Panc1 (cell line): Measurements from ENCODE around the gene RNF133. TPM values are rescaled to one million over a fixed set of nuclear protein-coding genes. Genes with fewer than 3 reads are reported as not detected.

Source experiments
- ATAC-seq: fragments of 200-7000 bp; cut with Tn5 transposase; 2 replicates; pipeline ENCODE4 v1.9.1; 2020; ENCODE audit warnings: mild to moderate bottlenecking, moderate library complexity
- BruUV-seq: library from RNA; stranded (reverse); fragments of 400-500 nt; replicated peaks from 2 replicates; lab custom pipeline; 2021; lab: Mats Ljungman, UMichigan
- CTCF ChIA-PET: fragments of 300-600 bp; sonication (Branson Sonifier 250); formaldehyde crosslinking; loops from one replicate; lab custom pipeline; 2022; ENCODE audit warnings: antibody characterized with exemption; lab: Charles Lee
- POLR2A ChIA-PET: fragments of 300-600 bp; sonication (Branson Sonifier 250); formaldehyde crosslinking; loops from one replicate; lab custom pipeline; 2022; ENCODE audit warnings: antibody characterized with exemption; lab: Charles Lee
- DNase-seq: peaks from one replicate; pipeline ENCODE4 v3.0.0-alpha.2; 2010; ENCODE audit warnings: low read depth, low spot score
- H3K27ac ChIP-seq: 2 replicates; pipeline ENCODE4 v1.5.1; 2011; ENCODE audit warnings: mild to moderate bottlenecking, low read length, inconsistent platforms
- H3K27me3 ChIP-seq: fragments of 200-500 bp; sonication (Bioruptor generic); 2 replicates; pipeline ENCODE4 v1.6.0; 2014; ENCODE audit warnings: low read length, inconsistent platforms; ENCODE audit not compliant: control insufficient read depth, insufficient read depth
- H3K36me3 ChIP-seq: fragments of 200-500 bp; sonication (Bioruptor generic); 2 replicates; pipeline ENCODE4 v1.5.1; 2014; ENCODE audit warnings: inconsistent platforms, mild to moderate bottlenecking, low read length, moderate library complexity; ENCODE audit not compliant: control insufficient read depth, insufficient read depth
- H3K4me1 ChIP-seq: 2 replicates; pipeline ENCODE4 v1.5.1; 2011; ENCODE audit warnings: inconsistent platforms, mild to moderate bottlenecking, low read length, moderate library complexity; ENCODE audit not compliant: control insufficient read depth, insufficient read depth
- H3K4me3 ChIP-seq, 2 experiments: 2 replicates each; pipeline ENCODE4 v1.5.1; 2011 to 2012; ENCODE audit warnings: low read depth in 2 of 2, low read length in 2 of 2, mild to moderate bottlenecking in 2 of 2, inconsistent platforms in 1 of 2, moderate library complexity in 1 of 2
- H3K9me3 ChIP-seq: fragments of 200-500 bp; sonication (Bioruptor generic); 2 replicates; pipeline ENCODE4 v1.5.1; 2014; ENCODE audit warnings: low read depth, mild to moderate bottlenecking, inconsistent platforms, low read length, moderate library complexity; ENCODE audit not compliant: control insufficient read depth, insufficient read depth
- POLR2AphosphoS5 ChIP-seq: IDR thresholded peaks from 2 replicates; pipeline ENCODE4 v1.6.1; 2012; ENCODE audit warnings: mild to moderate bottlenecking, low read depth, low read length, moderate library complexity
- REST ChIP-seq, 2 experiments: IDR thresholded peaks; 2 replicates each; pipeline ENCODE4 v1.6.1; 2011 to 2012; ENCODE audit warnings: low read depth in 2 of 2, control low read depth in 1 of 2, low read length in 1 of 2, mild to moderate bottlenecking in 1 of 2, moderate library complexity in 1 of 2; ENCODE audit not compliant: insufficient read depth in 1 of 2
- SIN3A ChIP-seq: IDR thresholded peaks from 2 replicates; pipeline ENCODE4 v1.6.1; 2012; ENCODE audit warnings: low read depth, mild to moderate bottlenecking, low read length, moderate library complexity, borderline replicate concordance; ENCODE audit not compliant: insufficient read depth
- TCF7L2 ChIP-seq: IDR thresholded peaks from 2 replicates; pipeline ENCODE4 v1.6.1; 2011; ENCODE audit warnings: mild to moderate bottlenecking, low read depth, low read length, inconsistent platforms
- in situ Hi-C: cut with HindIII; loops from 2 replicates; pipeline ENCODE4 v1.10.0; 2016; ENCODE audit warnings: low sequenced_read_pairs, low pct_unique_long_range_greater_than_20kb
- intact Hi-C: fragments of 100-400 bp; cut with micrococcal nuclease; formaldehyde crosslinking; loops from one replicate; pipeline ENCODE4 v1.10.0; 2022; ENCODE audit not compliant: unreplicated experiment
- total RNA-seq: library from RNA; stranded (reverse); gene quantifications from one replicate; pipeline ENCODE4 v1.2.1, GENCODE V29; 2021; ENCODE audit not compliant: unreplicated experiment
- TF ChIP-seq, protein P1 (sequence below): fragments of 450-650 bp; IDR thresholded peaks from 2 replicates; pipeline ENCODE4 v1.5.1; 2017; ENCODE audit warnings: mild to moderate bottlenecking

RNF133 gene
- total RNA-seq, 1 experiment from 2014 or later = not detected

DNA sequence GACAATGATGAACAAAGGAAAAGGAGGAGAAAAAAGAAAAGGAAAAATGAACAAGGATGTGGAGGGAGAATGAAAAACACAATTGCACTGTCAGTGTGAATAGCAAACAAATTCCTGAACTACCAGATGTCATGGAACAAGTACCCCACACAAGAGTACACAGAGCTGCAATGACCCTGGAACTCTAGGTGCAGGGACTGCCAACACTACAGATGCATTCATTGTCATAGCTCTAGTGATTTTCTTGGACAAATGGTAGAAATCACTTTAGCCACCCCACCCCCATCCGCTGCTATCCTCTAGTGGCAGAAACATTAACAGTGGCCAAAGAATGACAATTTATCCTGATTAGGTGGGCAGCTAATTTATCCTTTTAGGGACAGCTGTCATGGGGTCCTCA, 3.1 kb downstream of the RNF133 start:
- Histone ChIP-seq H3K4me3 (no peak overlapping the region), H3K4me1 (no peaks in the 10 kb centered on the region), H3K27me3 (no peaks in the 10 kb centered on the region), H3K27ac (no peak overlapping the region), H3K36me3 (no peaks in the 10 kb centered on the region), H3K9me3 (no peaks in the 10 kb centered on the region)
- CTCF ChIA-PET = no interaction called here
- TF ChIP-seq, protein P1, sequence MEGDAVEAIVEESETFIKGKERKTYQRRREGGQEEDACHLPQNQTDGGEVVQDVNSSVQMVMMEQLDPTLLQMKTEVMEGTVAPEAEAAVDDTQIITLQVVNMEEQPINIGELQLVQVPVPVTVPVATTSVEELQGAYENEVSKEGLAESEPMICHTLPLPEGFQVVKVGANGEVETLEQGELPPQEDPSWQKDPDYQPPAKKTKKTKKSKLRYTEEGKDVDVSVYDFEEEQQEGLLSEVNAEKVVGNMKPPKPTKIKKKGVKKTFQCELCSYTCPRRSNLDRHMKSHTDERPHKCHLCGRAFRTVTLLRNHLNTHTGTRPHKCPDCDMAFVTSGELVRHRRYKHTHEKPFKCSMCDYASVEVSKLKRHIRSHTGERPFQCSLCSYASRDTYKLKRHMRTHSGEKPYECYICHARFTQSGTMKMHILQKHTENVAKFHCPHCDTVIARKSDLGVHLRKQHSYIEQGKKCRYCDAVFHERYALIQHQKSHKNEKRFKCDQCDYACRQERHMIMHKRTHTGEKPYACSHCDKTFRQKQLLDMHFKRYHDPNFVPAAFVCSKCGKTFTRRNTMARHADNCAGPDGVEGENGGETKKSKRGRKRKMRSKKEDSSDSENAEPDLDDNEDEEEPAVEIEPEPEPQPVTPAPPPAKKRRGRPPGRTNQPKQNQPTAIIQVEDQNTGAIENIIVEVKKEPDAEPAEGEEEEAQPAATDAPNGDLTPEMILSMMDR = no peak
- TF ChIP-seq REST (IDR thresholded peaks at IDR 0.05; ENCODE audit: insufficient read depth in 1 of 2, low read depth in 2 of 2, low read length in 1 of 2) = no peak
- TF ChIP-seq POLR2AphosphoS5 = no peak
- TF ChIP-seq TCF7L2 = no peak
- no peak for TF ChIP-seq SIN3A
- no TSS peak for BruUV-seq
- in situ Hi-C loops = no loop called here
- intact Hi-C loops = no loop called here
- ATAC-seq (no peak), DNase-seq (no peak)
- POLR2A ChIA-PET = no interaction called here

- in situ Hi-C loops = no loop called here
- BruUV-seq = no TSS peak
- Histone ChIP-seq H3K4me3 (no peak overlapping the region), H3K36me3 (no peaks in the 10 kb centered on the region), H3K27me3 (no peaks in the 10 kb centered on the region), H3K4me1 (no peaks in the 10 kb centered on the region), H3K9me3 (no peaks in the 10 kb centered on the region), H3K27ac (no peak overlapping the region)
- ATAC-seq (no peak), DNase-seq (no peak)
- intact Hi-C loops = no loop called here
- ChIA-PET POLR2A (no interaction called here), CTCF (no interaction called here)
- TF ChIP-seq SIN3A (no peak), REST (IDR thresholded peaks at IDR 0.05; ENCODE audit: insufficient read depth in 1 of 2, low read depth in 2 of 2, low read length in 1 of 2) (no peak), POLR2AphosphoS5 (no peak), TCF7L2 (no peak)
- TF ChIP-seq, protein P1 = no peak
These were observed 4.2 kb downstream of the RNF133 start for GRCh38 chr7:122694697-122695096.
